ENCODE measurements around the gene ZBTB37.

The ZBTB37 gene

GRCh38 chr1:173865468-173866164 lies 2.6 kb upstream of the ZBTB37 start:
- in situ Hi-C loops (cut with MboI; ENCODE audit: low pct_unique_long_range_greater_than_20kb, low sequenced_read_pairs, unreplicated experiment), result no loop called here
- TF ChIP-seq CTCF (IDR thresholded peaks at IDR 0.05; ENCODE audit: extremely low read depth, insufficient read depth, missing control alignments), result no peak
- DNase-seq (ENCODE audit: low spot score), result no peak

GRCh38 chr1:173866413-173867115 lies 1.6 kb upstream of the ZBTB37 start:
- no peak for DNase-seq (ENCODE audit: low spot score)

GRCh38 chr1:173867141-173867752 lies 933 bp upstream of the ZBTB37 start:
- TF ChIP-seq CTCF (IDR thresholded peaks at IDR 0.05; ENCODE audit: extremely low read depth, insufficient read depth, missing control alignments), result no peak
- DNase-seq (ENCODE audit: low spot score), result no peak
- in situ Hi-C loops (cut with MboI; ENCODE audit: low pct_unique_long_range_greater_than_20kb, low sequenced_read_pairs, unreplicated experiment), result no loop called here

More at GRCh38 chr1:173866413-173867115, 1.6 kb upstream of the ZBTB37 start:
- in situ Hi-C loops (cut with MboI; ENCODE audit: low pct_unique_long_range_greater_than_20kb, low sequenced_read_pairs, unreplicated experiment), result no loop called here
- no peak for TF ChIP-seq CTCF (IDR thresholded peaks at IDR 0.05; ENCODE audit: extremely low read depth, insufficient read depth, missing control alignments)

GRCh38 chr1:173867753-173868265 lies 371 bp upstream of the ZBTB37 start, which contains the start of gene GAS5:
GAS5 (minus strand) TSS chr1:173867989.
- in situ Hi-C loops (cut with MboI; ENCODE audit: low pct_unique_long_range_greater_than_20kb, low sequenced_read_pairs, unreplicated experiment), result no loop called here
- DNase-seq (ENCODE audit: low spot score), result peak; percentile 93
- TF ChIP-seq CTCF (IDR thresholded peaks at IDR 0.05; ENCODE audit: extremely low read depth, insufficient read depth, missing control alignments), result no peak

GRCh38 chr1:173869021-173869359 lies 810 bp downstream of the ZBTB37 start:
- in situ Hi-C loops (cut with MboI; ENCODE audit: low pct_unique_long_range_greater_than_20kb, low sequenced_read_pairs, unreplicated experiment), result no loop called here
- no peak for TF ChIP-seq CTCF (IDR thresholded peaks at IDR 0.05; ENCODE audit: extremely low read depth, insufficient read depth, missing control alignments)
- no peak for DNase-seq (ENCODE audit: low spot score)

GRCh38 chr1:173870252-173871075 lies 2.3 kb downstream of the ZBTB37 start:
- in situ Hi-C loops (cut with MboI; ENCODE audit: low pct_unique_long_range_greater_than_20kb, low sequenced_read_pairs, unreplicated experiment), result no loop called here
- TF ChIP-seq CTCF (IDR thresholded peaks at IDR 0.05; ENCODE audit: extremely low read depth, insufficient read depth, missing control alignments), result no peak
- DNase-seq (ENCODE audit: low spot score), result peak; percentile 55
